ENCODE data around the gene RNF169.
A peak's percentile ranks its signal among the peaks of the same experiment; 100 is the strongest.

RNF169 gene

GRCh38 chr11:74846770-74847169, 98.1 kb downstream of the RNF169 start:
- DNase-seq (ENCODE audit: low read depth): no peak
- TF ChIP-seq CTCF (conservative IDR thresholded peaks at IDR 0.05; ENCODE audit: low read length): no peak; the same call in 1 of the 2 replicates
- H3K4me3 ChIP-seq (ENCODE audit: low read length): no peak overlapping the region

- no peak for DNase-seq (ENCODE audit: low read depth)
- H3K4me3 ChIP-seq (ENCODE audit: low read length): no peak overlapping the region
- TF ChIP-seq CTCF (conservative IDR thresholded peaks at IDR 0.05; ENCODE audit: low read length): no peak
Observed at GRCh38 chr11:74847395-74847794, 98.7 kb downstream of the RNF169 start.

- no peak for TF ChIP-seq CTCF (conservative IDR thresholded peaks at IDR 0.05; ENCODE audit: low read length)
- no peak overlapping the region for H3K4me3 ChIP-seq (ENCODE audit: low read length)
Observed at GRCh38 chr11:74847895-74848294, 99.2 kb downstream of the RNF169 start.

GRCh38 chr11:74849525-74850391, 101.1 kb downstream of the RNF169 start:
- H3K4me3 ChIP-seq (ENCODE audit: low read length): no peak overlapping the region
- peak; percentile 61 for DNase-seq (ENCODE audit: low read depth)
- TF ChIP-seq CTCF (conservative IDR thresholded peaks at IDR 0.05; ENCODE audit: low read length): no peak

More at GRCh38 chr11:74847895-74848294, 99.2 kb downstream of the RNF169 start:
- no peak for DNase-seq (ENCODE audit: low read depth)

- no peak overlapping the region for H3K4me3 ChIP-seq (ENCODE audit: low read length)
- DNase-seq (ENCODE audit: low read depth): no peak
- no peak for TF ChIP-seq CTCF (conservative IDR thresholded peaks at IDR 0.05; ENCODE audit: low read length)
Observed at GRCh38 chr11:74853223-74853622, 104.6 kb downstream of the RNF169 start.

- no peak overlapping the region for H3K4me3 ChIP-seq (ENCODE audit: low read length)
- no peak for DNase-seq (ENCODE audit: low read depth)
- no peak for TF ChIP-seq CTCF (conservative IDR thresholded peaks at IDR 0.05; ENCODE audit: low read length)
Observed at GRCh38 chr11:74860743-74861142, 112.1 kb downstream of the RNF169 start.

- DNase-seq (ENCODE audit: low read depth): no peak
- H3K4me3 ChIP-seq (ENCODE audit: low read length): no peak overlapping the region
- TF ChIP-seq CTCF (conservative IDR thresholded peaks at IDR 0.05; ENCODE audit: low read length): no peak
Observed at GRCh38 chr11:74863410-74863809, 114.8 kb downstream of the RNF169 start.

Data from AG10803 (cell line).